ENCODE data around the gene POLR2J. TPM values are rescaled to one million over a fixed set of nuclear protein-coding genes. Genes with fewer than 3 reads are reported as not detected.

The POLR2J gene
- total RNA-seq, 1 donor from 2014 or later = 49.5 TPM

DNA sequence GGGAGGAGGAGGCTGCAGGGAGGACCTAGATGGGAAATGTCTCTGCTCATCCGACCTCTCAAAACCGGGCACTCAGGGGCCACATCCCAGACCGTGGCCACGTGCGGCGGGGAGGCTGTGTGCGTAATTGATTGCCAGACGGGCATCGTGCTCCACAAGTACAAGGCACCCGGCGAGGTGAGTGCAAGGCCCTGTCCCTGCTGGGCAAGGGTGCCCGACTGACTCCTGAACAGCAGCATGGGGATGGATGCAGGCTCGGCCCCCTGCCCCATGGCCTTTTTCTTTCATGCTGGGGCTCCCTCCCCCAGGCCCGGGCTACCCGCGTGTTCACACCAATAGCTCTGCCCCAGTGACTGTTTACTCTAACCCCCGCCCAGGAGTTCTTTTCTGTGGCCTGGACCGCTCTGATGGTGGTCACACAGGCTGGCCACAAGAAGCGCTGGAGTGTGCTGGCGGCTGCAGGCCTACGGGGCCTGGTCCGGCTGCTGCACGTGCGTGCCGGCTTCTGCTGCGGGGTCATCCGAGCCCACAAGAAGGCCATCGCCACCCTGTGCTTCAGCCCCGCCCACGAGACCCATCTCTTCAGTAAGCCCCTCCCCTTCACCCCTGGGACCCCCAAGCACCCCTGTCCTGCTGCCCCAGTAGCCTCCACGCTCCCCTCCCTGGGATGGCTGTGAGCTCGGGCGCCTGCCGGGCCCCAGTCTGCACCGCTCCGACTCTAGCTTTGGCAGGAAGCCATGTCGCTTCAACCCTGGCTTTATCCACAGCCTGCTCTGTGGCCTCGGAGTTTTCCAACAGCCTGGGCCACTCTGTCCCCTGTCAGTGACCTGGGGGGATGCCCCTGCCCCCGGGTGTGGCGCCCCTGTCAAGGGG is 10.0 kb downstream of the POLR2J start:
- ChIA-PET POLR2A (interaction anchor here (1.0 kb wide), 1 partner anchor 18 kb away, joined by 3 read pairs; no protein-coding TSS in a partner anchor), CTCF (no interaction called here)
- no peak for DNase-seq
- intact Hi-C loops (cut with micrococcal nuclease) = loop anchor here (5.0 kb wide), 1 partner anchor 181 kb away; the partner anchor contains the start of gene SH2B2
- Mint-ChIP-seq H3K9me3 (no peaks in the 10 kb centered on the region), H3K27me3 (no peaks in the 10 kb centered on the region), H3K4me3 (no peak overlapping the region), H3K27ac (no peak overlapping the region), H3K4me1 (peaks cover 22% of the 10 kb centered on the region), H3K36me3 (ENCODE audit: low read depth) (peaks cover 38% of the 10 kb centered on the region)
- no peak for ATAC-seq (ENCODE audit: low read depth)
- no peak for TF ChIP-seq CTCF (IDR thresholded peaks at IDR 0.05)

- CTCF ChIA-PET = interaction anchor here (0.6 kb wide), 1 partner anchor 70 kb away, joined by 3 read pairs; no protein-coding TSS in a partner anchor
- Mint-ChIP-seq H3K36me3 (ENCODE audit: low read depth) (peaks cover 30% of the 10 kb centered on the region), H3K27me3 (no peaks in the 10 kb centered on the region), H3K9me3 (no peaks in the 10 kb centered on the region), H3K4me1 (peaks cover 25% of the 10 kb centered on the region), H3K4me3 (no peak overlapping the region), H3K27ac (no peak overlapping the region)
- intact Hi-C loops (cut with micrococcal nuclease) = loop anchor here (5.0 kb wide), 1 partner anchor 181 kb away; the partner anchor contains the start of gene SH2B2
- no peak for ATAC-seq (ENCODE audit: low read depth)
- POLR2A ChIA-PET = interaction anchor here (0.5 to 1.0 kb wide), 3 partner anchors 18 to 61 kb away, joined by 3 read pairs; no protein-coding TSS in a partner anchor
- no peak for DNase-seq
- TF ChIP-seq CTCF (IDR thresholded peaks at IDR 0.05) = no peak
Measured at GRCh38 chr7:102467581-102468477, 10.9 kb downstream of the POLR2J start.

- TF ChIP-seq CTCF (IDR thresholded peaks at IDR 0.05) = no peak
- ChIA-PET POLR2A (interaction anchor here (1.2 to 3.1 kb wide), 4 partner anchors 34 to 61 kb away, joined by 5 to 13 read pairs (median 8); no protein-coding TSS in a partner anchor), CTCF (interaction anchor here (2.1 to 4.9 kb wide), 2 partner anchors 53 to 61 kb away, joined by 12 to 19 read pairs; no protein-coding TSS in a partner anchor)
- Mint-ChIP-seq H3K9me3 (no peaks in the 10 kb centered on the region), H3K36me3 (ENCODE audit: low read depth) (peaks cover 16% of the 10 kb centered on the region), H3K4me3 (peak overlapping the region; percentile 90), H3K27me3 (no peaks in the 10 kb centered on the region), H3K27ac (no peak overlapping the region), H3K4me1 (peaks cover 30% of the 10 kb centered on the region)
- ATAC-seq (ENCODE audit: low read depth) = no peak
- DNase-seq = no peak
- intact Hi-C loops (cut with micrococcal nuclease) = loop anchor here (5.0 kb wide), 1 partner anchor 179 kb away; the partner anchor contains the start of gene SH2B2
Measured at GRCh38 chr7:102466097-102466496, 12.6 kb downstream of the POLR2J start.

GRCh38 chr7:102464577-102465280 is 14.0 kb downstream of the POLR2J start, which contains the start of the genes ALKBH4 and LRWD1:
ALKBH4 (minus strand) TSS chr7:102464863; CDS start chr7:102464836, 27 bp downstream.
LRWD1 (plus strand) TSS chr7:102464984; CDS start chr7:102465081, 97 bp downstream.
- Mint-ChIP-seq H3K9me3 (no peaks in the 10 kb centered on the region), H3K27me3 (no peaks in the 10 kb centered on the region), H3K4me1 (peaks cover 33% of the 10 kb centered on the region), H3K27ac (peak within 1 kb of the TSS; percentile 72), H3K4me3 (peak within 1 kb of the TSS; percentile 90), H3K36me3 (ENCODE audit: low read depth) (peaks cover 11% of the 10 kb centered on the region)
- TF ChIP-seq CTCF (IDR thresholded peaks at IDR 0.05) = no peak
- DNase-seq (peak; percentile 96), ATAC-seq (ENCODE audit: low read depth) (peak; percentile 96)
- CTCF ChIA-PET = interaction anchor here (2.1 to 4.9 kb wide), 2 partner anchors 52 to 59 kb away, joined by 12 to 19 read pairs; no protein-coding TSS in a partner anchor
- intact Hi-C loops (cut with micrococcal nuclease) = loop anchor here (1.0 to 5.0 kb wide), 6 partner anchors 19 to 177 kb away; partner anchors contain the start of genes ORAI2, PRKRIP1 and SH2B2
- POLR2A ChIA-PET = interaction anchor here (0.6 to 3.1 kb wide), 15 partner anchors 11 to 69 kb away, joined by 3 to 13 read pairs (median 4); partner anchors contain the start of genes ORAI2 and PRKRIP1
